ENCODE measurements around the gene DMD. TPM values are rescaled to one million over a fixed set of nuclear protein-coding genes. Genes with fewer than 3 reads are reported as not detected.

DMD gene
- total and polyA plus RNA-seq, 2 of the 13 experiments (the other 11 are each of a cell fraction or from before 2014, with no cell fraction given) = 17.6 to 25.9 TPM

GRCh38 chrX:32847921-32848320 lies 363.4 kb downstream of the DMD start:
- no peak for FAIRE-seq
- no peak overlapping the region for H2AFZ ChIP-seq (ENCODE audit: low read length)
- ChIA-PET CTCF (ENCODE audit: low intra/inter-chr PET ratio, low total read pairs) (no interaction called here), POLR2A (no interaction called here)
- no peak overlapping the region for H3K4me2 ChIP-seq (ENCODE audit: low read depth, low read length)
- no peaks in the 10 kb centered on the region for H3K79me2 ChIP-seq (ENCODE audit: insufficient read depth, low read length)
- no peaks in the 10 kb centered on the region for H4K20me1 ChIP-seq (ENCODE audit: insufficient read depth, low read length)
- H3K9me3 ChIP-seq (ENCODE audit: low read length) = no peaks in the 10 kb centered on the region
- TF ChIP-seq FOSL1 (CRISPR knock-in tag; IDR thresholded peaks at IDR 0.05; ENCODE audit: borderline replicate concordance) = no peak
- no peak for TF ChIP-seq ZNF639 (CRISPR knock-in tag; conservative IDR thresholded peaks at IDR 0.05)
- TF ChIP-seq ZNF615 (CRISPR knock-in tag; IDR thresholded peaks at IDR 0.05; ENCODE audit: borderline replicate concordance) = no peak
- TF ChIP-seq PHB2 (IDR thresholded peaks at IDR 0.05; ENCODE audit: partially characterized antibody) = no peak
- no peak overlapping the region for H3K9ac ChIP-seq (ENCODE audit: insufficient read depth, low read depth, low read length)
- no peak overlapping the region for H3K4me3 ChIP-seq (replicated peaks in 1 of 3; ENCODE audit: insufficient read depth in 1 of 3, low read depth in 2 of 3, low read length in 3 of 3)
- no peaks in the 10 kb centered on the region for H3K27me3 ChIP-seq (ENCODE audit: control insufficient read depth in 1 of 2, insufficient read depth in 2 of 2, low read length in 2 of 2)
- H3K4me1 ChIP-seq (ENCODE audit: insufficient read depth, low read length) = no peaks in the 10 kb centered on the region
- no TSS peak for BruUV-seq (replicated peaks)
- WGBS (ENCODE audit: low lambda C conversion rate) = 10% methylated on average over 5 of the region's 5 CpGs
- intact Hi-C loops (cut with micrococcal nuclease; ENCODE audit: unreplicated experiment) = no loop called here
- in situ Hi-C loops (cut with HindIII; ENCODE audit: extremely low pct_ligation_motif_present, low pct_unique_long_range_greater_than_20kb) = no loop called here
- no peak for ATAC-seq
- no peaks in the 10 kb centered on the region for H3K36me3 ChIP-seq (replicated peaks in 1 of 2; ENCODE audit: control insufficient read depth in 1 of 2, insufficient read depth in 2 of 2, low read length in 2 of 2)
- no peak for DNase-seq (ENCODE audit: low spot score)
- H3K27ac ChIP-seq (ENCODE audit: extremely low read length, insufficient read depth, low read length) = no peak overlapping the region

- ATAC-seq = no peak
- DNase-seq (ENCODE audit: low spot score) = no peak
- intact Hi-C loops (cut with micrococcal nuclease; ENCODE audit: unreplicated experiment) (no loop called here), in situ Hi-C loops (cut with HindIII; ENCODE audit: extremely low pct_ligation_motif_present, low pct_unique_long_range_greater_than_20kb) (no loop called here)
- Histone ChIP-seq H3K27me3 (ENCODE audit: control insufficient read depth in 1 of 2, insufficient read depth in 2 of 2, low read length in 2 of 2) (no peaks in the 10 kb centered on the region), H3K79me2 (ENCODE audit: insufficient read depth, low read length) (no peaks in the 10 kb centered on the region), H3K9ac (ENCODE audit: insufficient read depth, low read depth, low read length) (no peak overlapping the region), H4K20me1 (ENCODE audit: insufficient read depth, low read length) (no peaks in the 10 kb centered on the region), H3K4me2 (ENCODE audit: low read depth, low read length) (no peak overlapping the region), H3K27ac (ENCODE audit: extremely low read length, insufficient read depth, low read length) (no peak overlapping the region), H3K9me3 (ENCODE audit: low read length) (no peaks in the 10 kb centered on the region), H2AFZ (ENCODE audit: low read length) (no peak overlapping the region), H3K4me1 (ENCODE audit: insufficient read depth, low read length) (no peaks in the 10 kb centered on the region), H3K4me3 (replicated peaks in 1 of 3; ENCODE audit: insufficient read depth in 1 of 3, low read depth in 2 of 3, low read length in 3 of 3) (no peak overlapping the region), H3K36me3 (replicated peaks in 1 of 2; ENCODE audit: control insufficient read depth in 1 of 2, insufficient read depth in 2 of 2, low read length in 2 of 2) (no peaks in the 10 kb centered on the region)
- no peak for FAIRE-seq
- CTCF ChIA-PET (ENCODE audit: low intra/inter-chr PET ratio, low total read pairs) = no interaction called here
- POLR2A ChIA-PET = no interaction called here
- no TSS peak for BruUV-seq (replicated peaks)
- TF ChIP-seq HOMEZ (CRISPR knock-in tag; IDR thresholded peaks at IDR 0.05; ENCODE audit: low read depth) (no peak), CBFB (CRISPR knock-in tag; IDR thresholded peaks at IDR 0.05) (no peak)
- WGBS (ENCODE audit: low lambda C conversion rate) = 8% methylated on average over 2 of the region's 4 CpGs
Observed at GRCh38 chrX:32842053-32842452, 369.3 kb downstream of the DMD start.

All from HepG2 (cell line).